ENCODE measurements around the gene GPC3. TPM values are rescaled to one million over a fixed set of nuclear protein-coding genes. Genes with fewer than 3 reads are reported as not detected.
A peak's percentile ranks its signal among the peaks of the same experiment; 100 is the strongest.

GPC3 gene
- total RNA-seq, 3 donors from 2014 or later, result 0.46 to 0.82 (median 0.54) TPM

- Mint-ChIP-seq H3K4me3 (no peak overlapping the region), H3K9me3 (no peaks in the 10 kb centered on the region), H3K4me1 (ENCODE audit: low read depth) (no peaks in the 10 kb centered on the region), H3K27me3 (ENCODE audit: low read depth) (peaks cover 1% of the 10 kb centered on the region), H3K36me3 (ENCODE audit: insufficient read depth) (no peaks in the 10 kb centered on the region)
- no peak for ATAC-seq
- no peak for DNase-seq
Measured at GRCh38 chrX:133856819-133857218, 128.6 kb downstream of the GPC3 start.

GRCh38 chrX:133854290-133854689 lies 131.1 kb downstream of the GPC3 start:
- no peaks in the 10 kb centered on the region for H3K9me3 Mint-ChIP-seq
- H3K4me1 Mint-ChIP-seq (ENCODE audit: low read depth), result no peaks in the 10 kb centered on the region
- DNase-seq (no peak), ATAC-seq (no peak)
- no peaks in the 10 kb centered on the region for H3K36me3 Mint-ChIP-seq (ENCODE audit: insufficient read depth)
- no peak overlapping the region for H3K4me3 Mint-ChIP-seq
- H3K27me3 Mint-ChIP-seq (ENCODE audit: low read depth), result peaks cover 1% of the 10 kb centered on the region

- H3K27me3 Mint-ChIP-seq (ENCODE audit: low read depth), result peaks cover 1% of the 10 kb centered on the region
- DNase-seq (no peak), ATAC-seq (no peak)
- no peaks in the 10 kb centered on the region for H3K36me3 Mint-ChIP-seq (ENCODE audit: insufficient read depth)
- H3K4me1 Mint-ChIP-seq (ENCODE audit: low read depth), result no peaks in the 10 kb centered on the region
- H3K4me3 Mint-ChIP-seq, result no peak overlapping the region
- no peaks in the 10 kb centered on the region for H3K9me3 Mint-ChIP-seq
Measured at GRCh38 chrX:133852837-133853356, 132.5 kb downstream of the GPC3 start.

- no peaks in the 10 kb centered on the region for H3K9me3 Mint-ChIP-seq
- no peaks in the 10 kb centered on the region for H3K36me3 Mint-ChIP-seq (ENCODE audit: insufficient read depth)
- H3K27me3 Mint-ChIP-seq (ENCODE audit: low read depth), result peaks cover 1% of the 10 kb centered on the region
- no peak for DNase-seq
- no peak for ATAC-seq
- H3K4me1 Mint-ChIP-seq (ENCODE audit: low read depth), result no peaks in the 10 kb centered on the region
- no peak overlapping the region for H3K4me3 Mint-ChIP-seq
Measured at GRCh38 chrX:133852401-133852800, 133.0 kb downstream of the GPC3 start.

- DNase-seq, result no peak
- H3K27me3 Mint-ChIP-seq (ENCODE audit: low read depth), result no peaks in the 10 kb centered on the region
- no peak overlapping the region for H3K4me3 Mint-ChIP-seq
- H3K4me1 Mint-ChIP-seq (ENCODE audit: low read depth), result no peaks in the 10 kb centered on the region
- H3K9me3 Mint-ChIP-seq, result no peaks in the 10 kb centered on the region
- no peaks in the 10 kb centered on the region for H3K36me3 Mint-ChIP-seq (ENCODE audit: insufficient read depth)
- ATAC-seq, result no peak
Measured at GRCh38 chrX:133850399-133850798, 135.0 kb downstream of the GPC3 start.

- DNase-seq, result no peak
- no peaks in the 10 kb centered on the region for H3K9me3 Mint-ChIP-seq
- H3K36me3 Mint-ChIP-seq (ENCODE audit: insufficient read depth), result no peaks in the 10 kb centered on the region
- no peak overlapping the region for H3K4me3 Mint-ChIP-seq
- no peaks in the 10 kb centered on the region for H3K4me1 Mint-ChIP-seq (ENCODE audit: low read depth)
- ATAC-seq, result no peak
- H3K27me3 Mint-ChIP-seq (ENCODE audit: low read depth), result no peaks in the 10 kb centered on the region
Measured at GRCh38 chrX:133849676-133850075, 135.7 kb downstream of the GPC3 start.

GRCh38 chrX:133847340-133847994 lies 137.9 kb downstream of the GPC3 start:
- Mint-ChIP-seq H3K9me3 (no peaks in the 10 kb centered on the region), H3K36me3 (ENCODE audit: insufficient read depth) (no peaks in the 10 kb centered on the region), H3K27me3 (ENCODE audit: low read depth) (no peaks in the 10 kb centered on the region), H3K4me3 (no peak overlapping the region), H3K4me1 (ENCODE audit: low read depth) (no peaks in the 10 kb centered on the region)
- DNase-seq (no peak), ATAC-seq (no peak)

GRCh38 chrX:133846311-133846710 lies 139.1 kb downstream of the GPC3 start:
- Mint-ChIP-seq H3K36me3 (ENCODE audit: insufficient read depth) (no peaks in the 10 kb centered on the region), H3K4me3 (no peak overlapping the region), H3K4me1 (ENCODE audit: low read depth) (no peaks in the 10 kb centered on the region), H3K27me3 (ENCODE audit: low read depth) (no peaks in the 10 kb centered on the region), H3K9me3 (no peaks in the 10 kb centered on the region)
- ATAC-seq (no peak), DNase-seq (no peak)

- Mint-ChIP-seq H3K4me3 (no peak overlapping the region), H3K9me3 (no peaks in the 10 kb centered on the region), H3K27me3 (ENCODE audit: low read depth) (no peaks in the 10 kb centered on the region), H3K36me3 (ENCODE audit: insufficient read depth) (no peaks in the 10 kb centered on the region), H3K4me1 (ENCODE audit: low read depth) (no peaks in the 10 kb centered on the region)
- no peak for ATAC-seq
- no peak for DNase-seq
Measured at GRCh38 chrX:133840415-133840814, 145.0 kb downstream of the GPC3 start.

- no peaks in the 10 kb centered on the region for H3K9me3 Mint-ChIP-seq
- DNase-seq, result peak; percentile 11
- ATAC-seq, result no peak
- no peak overlapping the region for H3K4me3 Mint-ChIP-seq
- H3K36me3 Mint-ChIP-seq (ENCODE audit: insufficient read depth), result no peaks in the 10 kb centered on the region
- H3K4me1 Mint-ChIP-seq (ENCODE audit: low read depth), result no peaks in the 10 kb centered on the region
- H3K27me3 Mint-ChIP-seq (ENCODE audit: low read depth), result no peaks in the 10 kb centered on the region
Measured at GRCh38 chrX:133838761-133839676, 146.4 kb downstream of the GPC3 start.

GRCh38 chrX:133837091-133837490 lies 148.3 kb downstream of the GPC3 start:
- ATAC-seq (no peak), DNase-seq (no peak)
- H3K4me3 Mint-ChIP-seq, result no peak overlapping the region
- no peaks in the 10 kb centered on the region for H3K27me3 Mint-ChIP-seq (ENCODE audit: low read depth)
- no peaks in the 10 kb centered on the region for H3K4me1 Mint-ChIP-seq (ENCODE audit: low read depth)
- no peaks in the 10 kb centered on the region for H3K36me3 Mint-ChIP-seq (ENCODE audit: insufficient read depth)
- no peaks in the 10 kb centered on the region for H3K9me3 Mint-ChIP-seq

GRCh38 chrX:133836561-133836960 lies 148.8 kb downstream of the GPC3 start:
- ATAC-seq, result no peak
- no peak overlapping the region for H3K4me3 Mint-ChIP-seq
- H3K9me3 Mint-ChIP-seq, result no peaks in the 10 kb centered on the region
- H3K4me1 Mint-ChIP-seq (ENCODE audit: low read depth), result no peaks in the 10 kb centered on the region
- H3K27me3 Mint-ChIP-seq (ENCODE audit: low read depth), result no peaks in the 10 kb centered on the region
- DNase-seq, result no peak
- no peaks in the 10 kb centered on the region for H3K36me3 Mint-ChIP-seq (ENCODE audit: insufficient read depth)

- Mint-ChIP-seq H3K4me3 (no peak overlapping the region), H3K4me1 (ENCODE audit: low read depth) (no peaks in the 10 kb centered on the region), H3K27me3 (ENCODE audit: low read depth) (no peaks in the 10 kb centered on the region), H3K36me3 (ENCODE audit: insufficient read depth) (no peaks in the 10 kb centered on the region), H3K9me3 (no peaks in the 10 kb centered on the region)
- no peak for ATAC-seq
- no peak for DNase-seq
Measured at GRCh38 chrX:133834771-133835170, 150.6 kb downstream of the GPC3 start.

- H3K4me3 Mint-ChIP-seq, result no peak overlapping the region
- H3K36me3 Mint-ChIP-seq (ENCODE audit: insufficient read depth), result no peaks in the 10 kb centered on the region
- no peak for DNase-seq
- no peaks in the 10 kb centered on the region for H3K27me3 Mint-ChIP-seq (ENCODE audit: low read depth)
- H3K4me1 Mint-ChIP-seq (ENCODE audit: low read depth), result no peaks in the 10 kb centered on the region
- no peak for ATAC-seq
- H3K9me3 Mint-ChIP-seq, result no peaks in the 10 kb centered on the region
Measured at GRCh38 chrX:133819546-133819945, 165.8 kb downstream of the GPC3 start.

GRCh38 chrX:133818019-133818418 lies 167.4 kb downstream of the GPC3 start:
- Mint-ChIP-seq H3K4me3 (no peak overlapping the region), H3K27me3 (ENCODE audit: low read depth) (no peaks in the 10 kb centered on the region), H3K9me3 (no peaks in the 10 kb centered on the region), H3K4me1 (ENCODE audit: low read depth) (no peaks in the 10 kb centered on the region), H3K36me3 (ENCODE audit: insufficient read depth) (no peaks in the 10 kb centered on the region)
- no peak for DNase-seq
- ATAC-seq, result no peak

Data from activated T-cell treated with anti-CD3 and anti-CD28 coated beads, Interleukin-2, amount 50 U/mL, for 4 hours (primary cell).